ENCODE data around the gene MRPS7. TPM values are rescaled to one million over a fixed set of nuclear protein-coding genes. Genes with fewer than 3 reads are reported as not detected.
"Not testable (repeated sequence)": the region's sequence is repeated elsewhere in the genome, so short reads cannot be mapped to it uniquely, and the experiment has no call there.

The MRPS7 gene
- polyA plus RNA-seq, 1 donor = 73.9 TPM

DNA sequence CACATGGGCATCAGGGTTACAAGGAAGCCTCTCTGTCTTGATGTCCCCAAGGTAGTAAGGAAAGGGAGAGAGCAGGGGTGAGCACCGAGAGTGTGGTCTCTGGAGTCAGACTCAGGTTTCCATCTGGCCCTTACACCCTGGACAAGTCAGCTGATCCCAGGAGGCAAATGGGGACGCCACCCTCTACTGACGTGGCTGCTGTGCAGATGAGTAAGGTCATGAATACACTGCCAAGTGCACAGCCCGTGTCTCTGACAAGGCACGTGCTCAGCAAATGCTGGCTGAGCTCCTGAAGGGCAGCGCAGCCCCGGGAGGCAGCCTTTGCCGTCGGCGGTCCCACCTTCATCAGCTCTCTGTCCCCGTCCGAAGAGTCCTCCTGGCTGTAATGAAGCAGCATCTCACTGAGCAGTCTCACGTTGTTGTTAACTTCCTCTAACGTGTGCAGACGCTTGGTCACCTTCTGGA lies 19.7 kb upstream of the MRPS7 start:
- no peak for DNase-seq

GRCh38 chr17:75242461-75243042 lies 19.1 kb upstream of the MRPS7 start:
- DNase-seq = no peak

DNA sequence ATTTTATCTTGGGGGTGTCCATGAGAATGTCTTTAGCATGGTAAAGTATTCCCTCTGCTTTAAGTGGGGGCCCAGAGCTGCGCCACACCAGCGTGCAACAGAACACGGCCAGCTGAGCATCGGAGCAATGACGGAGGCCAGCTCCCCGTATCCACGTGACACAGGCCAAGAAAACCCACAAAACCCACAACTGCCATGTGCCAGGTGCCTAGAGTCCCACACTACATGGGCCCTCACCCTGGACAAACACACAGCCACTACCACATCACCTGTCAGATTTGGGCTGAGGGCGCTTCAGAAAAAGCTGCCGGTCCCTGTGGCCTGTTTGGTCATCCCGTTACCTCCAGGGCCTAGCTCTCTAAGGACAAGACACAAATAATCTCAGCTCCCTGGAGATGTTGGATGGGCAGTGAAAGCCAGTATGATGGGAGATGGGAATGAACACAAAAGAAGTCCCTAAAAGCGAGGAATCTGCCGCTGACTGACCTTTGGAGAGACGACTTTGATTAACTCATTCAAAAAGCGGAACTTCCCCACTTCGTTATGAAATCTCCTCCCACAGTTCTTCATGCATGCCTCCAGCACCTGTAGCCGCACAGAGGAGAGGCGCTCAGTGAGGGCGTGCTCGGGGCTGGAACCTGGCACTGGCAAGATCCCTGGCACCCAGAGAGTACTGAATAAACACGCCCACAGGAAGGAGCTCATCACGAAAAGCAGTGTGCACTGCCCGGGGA lies 17.4 kb upstream of the MRPS7 start:
- no peak for DNase-seq

GRCh38 chr17:75245011-75245410 lies 16.7 kb upstream of the MRPS7 start:
- no peak for DNase-seq

GRCh38 chr17:75246404-75246803 lies 15.3 kb upstream of the MRPS7 start:
- no peak for DNase-seq

DNA sequence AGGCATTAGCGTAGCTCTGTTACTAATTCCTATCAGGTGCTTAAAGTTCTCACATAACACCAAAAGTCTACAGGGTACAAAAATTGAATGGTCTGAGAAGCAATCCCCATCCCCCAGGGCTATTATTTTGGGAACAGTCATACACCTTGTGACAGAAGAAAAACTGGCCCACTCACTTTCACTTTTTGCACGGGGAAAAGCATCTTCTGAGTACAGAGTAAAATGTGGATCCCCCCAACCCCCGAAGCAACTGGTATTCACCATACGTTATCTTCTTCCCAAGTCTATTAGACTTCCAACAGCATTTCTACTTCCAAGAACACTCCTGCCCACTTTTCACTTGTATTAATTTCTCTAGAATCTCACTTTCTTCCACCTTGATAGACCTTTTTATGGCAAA lies 12.1 kb upstream of the MRPS7 start:
- no peak for DNase-seq

GRCh38 chr17:75250009-75250471 lies 11.6 kb upstream of the MRPS7 start:
- no peak for DNase-seq

GRCh38 chr17:75252039-75252816 lies 9.5 kb upstream of the MRPS7 start:
- no peak for DNase-seq

DNA sequence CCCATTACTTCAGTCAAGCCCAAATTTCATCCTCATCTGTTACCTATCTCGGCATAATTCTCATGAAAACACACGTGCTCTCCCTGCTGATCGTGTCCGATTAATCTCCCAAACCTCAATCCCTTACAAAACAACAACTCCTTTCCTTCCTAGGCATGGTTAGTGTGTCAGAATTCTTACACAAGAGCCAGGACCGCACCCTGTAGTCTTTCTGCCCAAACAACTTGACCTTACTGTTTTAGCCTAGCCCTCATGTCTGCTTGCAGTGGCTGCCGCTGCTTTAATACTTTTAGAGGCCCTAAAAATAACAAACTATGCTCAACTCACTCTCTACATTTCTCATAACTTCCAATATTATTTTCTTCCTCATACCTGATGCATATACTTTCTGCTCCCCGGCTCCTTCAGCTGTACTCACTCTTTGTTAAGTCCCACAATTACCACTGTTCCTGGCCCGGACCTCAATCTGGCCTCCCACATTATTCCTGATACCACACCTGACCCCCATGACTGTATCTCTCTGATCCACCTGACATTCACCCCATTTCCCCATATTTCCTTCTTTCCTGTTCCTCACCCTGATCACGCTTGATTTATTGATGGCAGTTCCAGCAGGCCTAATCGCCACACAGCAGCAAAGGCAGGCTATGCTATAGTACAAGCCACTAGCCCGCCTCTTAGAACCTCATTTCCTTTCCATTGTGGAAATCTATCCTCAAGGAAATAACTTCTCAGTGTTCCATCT lies 5.6 kb upstream of the MRPS7 start:
- DNase-seq = not testable (repeated sequence)

DNA sequence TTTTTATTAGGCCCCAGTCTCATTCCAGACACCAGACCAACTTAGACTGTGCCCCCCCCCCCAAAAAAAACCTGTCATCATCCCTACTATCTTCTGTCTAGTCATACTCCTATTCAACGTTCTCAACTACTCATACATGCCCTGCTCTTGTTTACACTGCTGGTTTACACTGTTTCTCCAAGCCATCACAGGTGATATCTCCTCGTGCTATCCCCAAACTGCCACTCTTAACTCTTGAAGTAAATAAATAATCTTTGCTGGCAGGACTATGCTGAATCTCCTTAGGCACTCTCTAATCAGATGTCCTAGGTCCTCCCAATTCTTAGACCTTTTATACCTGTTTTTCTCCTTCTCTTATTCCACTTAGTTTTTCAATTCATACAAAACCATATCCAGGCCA lies 4.5 kb upstream of the MRPS7 start:
- DNase-seq = not testable (repeated sequence)

- DNase-seq = no peak
These were observed 891 bp upstream of the MRPS7 start for GRCh38 chr17:75260641-75261335.

DNA sequence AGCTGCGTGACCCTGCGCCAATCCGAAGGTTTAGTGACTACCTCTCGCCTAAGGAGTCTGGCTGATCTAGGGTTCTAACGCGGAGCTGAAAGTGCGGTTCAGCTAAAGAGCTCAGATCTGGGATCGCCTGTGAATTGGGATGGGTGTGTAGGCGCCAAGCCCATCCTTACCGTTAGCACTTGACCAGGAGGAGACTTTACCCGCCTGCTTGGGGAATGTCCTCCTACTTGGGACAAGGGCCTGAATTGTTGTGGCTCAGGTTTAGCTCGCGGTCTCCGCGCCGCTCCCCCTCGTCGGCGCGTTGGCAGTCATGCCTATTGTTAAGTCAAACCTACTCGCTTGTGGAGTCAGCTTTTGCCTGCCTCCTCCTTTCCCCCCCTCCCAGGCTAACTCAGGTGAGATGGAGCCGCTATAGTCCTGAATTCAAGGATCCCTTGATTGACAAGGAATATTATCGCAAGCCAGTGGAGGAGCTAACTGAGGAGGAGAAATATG lies 480 bp downstream of the MRPS7 start:
- no peak for DNase-seq

DNA sequence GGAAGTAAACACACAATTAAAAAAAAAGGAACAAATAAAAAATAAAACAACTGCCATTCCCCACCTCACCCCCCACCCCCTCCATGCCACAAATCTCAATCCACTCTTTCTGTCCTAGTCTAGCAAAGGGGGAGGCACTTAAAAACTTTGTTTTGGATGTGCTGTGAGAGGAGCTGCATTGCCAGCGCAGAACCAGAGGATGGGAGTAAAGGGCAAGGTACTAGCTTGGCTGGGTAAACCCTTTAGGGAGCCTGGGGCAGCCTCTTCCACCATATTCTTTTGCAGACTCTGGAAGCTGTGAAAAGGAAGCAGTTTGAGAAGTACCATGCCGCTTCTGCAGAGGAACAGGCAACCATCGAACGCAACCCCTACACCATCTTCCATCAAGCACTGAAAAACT lies 1.4 kb downstream of the MRPS7 start:
- no peak for DNase-seq

DNA sequence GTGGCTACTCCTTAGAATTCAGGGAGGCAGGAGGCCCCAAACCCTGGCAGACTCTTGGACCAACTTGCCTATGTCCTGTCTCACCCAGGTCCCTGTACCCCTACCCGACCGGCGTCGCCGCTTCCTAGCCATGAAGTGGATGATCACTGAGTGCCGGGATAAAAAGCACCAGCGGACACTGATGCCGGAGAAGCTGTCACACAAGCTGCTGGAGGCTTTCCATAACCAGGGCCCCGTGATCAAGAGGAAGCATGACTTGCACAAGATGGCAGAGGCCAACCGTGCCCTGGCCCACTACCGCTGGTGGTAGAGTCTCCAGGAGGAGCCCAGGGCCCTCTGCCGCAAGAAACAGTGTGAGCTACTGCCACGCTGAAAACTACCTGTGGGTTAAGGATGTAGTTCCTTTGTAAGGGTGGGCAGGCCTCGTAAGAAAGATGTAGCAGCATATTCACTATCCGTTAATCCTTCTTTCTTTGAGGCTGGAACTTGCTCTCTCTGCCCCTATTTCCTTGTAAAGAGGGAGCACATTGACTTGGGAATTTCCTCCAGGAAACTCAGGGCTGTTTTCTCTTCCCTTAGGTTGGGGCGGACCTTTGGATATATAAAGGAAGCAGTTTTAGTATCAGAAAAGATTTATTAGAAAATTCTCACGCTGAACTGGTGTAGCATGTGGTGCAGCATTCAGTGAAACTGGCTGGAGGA lies 4.1 kb downstream of the MRPS7 start:
- no peak for DNase-seq

- DNase-seq = no peak
These were observed 4.9 kb downstream of the MRPS7 start for GRCh38 chr17:75266316-75267152.

GRCh38 chr17:75267153-75267410 lies 5.4 kb downstream of the MRPS7 start:
- no peak for DNase-seq

GRCh38 chr17:75267411-75268232 lies 5.9 kb downstream of the MRPS7 start:
- DNase-seq = no peak

GRCh38 chr17:75269844-75270217 lies 8.2 kb downstream of the MRPS7 start:
- no peak for DNase-seq
